HepG2 (cell line): Measurements from ENCODE around the gene HEMK1. TPM values are rescaled to one million over a fixed set of nuclear protein-coding genes. Genes with fewer than 3 reads are reported as not detected.

ENCODE experiments used
- CBX5 ChIP-seq: sonication (generic); formaldehyde crosslinking; IDR thresholded peaks from 2 replicates; pipeline ENCODE4 v1.4.0; 2020; ENCODE audit warnings: missing genetic modification reagents, borderline replicate concordance
- CCDC6 ChIP-seq: sonication (generic); formaldehyde crosslinking; IDR thresholded peaks from 2 replicates; pipeline ENCODE4 v1.8.1; 2022; ENCODE audit warnings: mild to moderate bottlenecking, missing genetic modification reagents, moderate library complexity
- CSRNP2 ChIP-seq: sonication (generic); formaldehyde crosslinking; conservative IDR thresholded peaks from 2 replicates; pipeline ENCODE4 v1.8.0; 2022; ENCODE audit warnings: low read depth, missing genetic modification reagents
- EP300 ChIP-seq, 3 experiments: sonication (generic) in 1 of 3; formaldehyde crosslinking in 1 of 3; IDR thresholded peaks; 2 replicates each; pipeline versions ENCODE4 v1.5.1 to v1.6.1; 2011 to 2020; ENCODE audit warnings: low read depth in 2 of 3, low read length in 2 of 3, borderline replicate concordance in 1 of 3, improper control_type of control experiment in 1 of 3, mild to moderate bottlenecking in 1 of 3, missing genetic modification reagents in 1 of 3, moderate library complexity in 1 of 3
- HNRNPLL ChIP-seq: fragments of 200-400 bp; formaldehyde crosslinking; IDR thresholded peaks from 2 replicates; pipeline ENCODE4 v1.6.1; 2017; ENCODE audit warnings: mild to moderate bottlenecking, low read depth, low read length; ENCODE audit not compliant: poor library complexity, severe bottlenecking
- MLLT10 ChIP-seq: sonication (generic); formaldehyde crosslinking; IDR thresholded peaks from 2 replicates; pipeline ENCODE4 v1.4.0; 2020; ENCODE audit warnings: missing genetic modification reagents
- MTA3 ChIP-seq: sonication (generic); formaldehyde crosslinking; IDR thresholded peaks from 2 replicates; pipeline ENCODE4 v1.4.0; 2020; ENCODE audit warnings: missing genetic modification reagents
- MYNN ChIP-seq: sonication (generic); formaldehyde crosslinking; IDR thresholded peaks from 2 replicates; pipeline ENCODE4 v1.4.0; 2020; ENCODE audit warnings: mild to moderate bottlenecking, low read depth, missing genetic modification reagents
- NFYB ChIP-seq: sonication (generic); formaldehyde crosslinking; IDR thresholded peaks from 2 replicates; pipeline ENCODE4 v1.4.0; 2020; ENCODE audit warnings: missing genetic modification reagents
- PAX8 ChIP-seq: sonication (generic); formaldehyde crosslinking; IDR thresholded peaks from 2 replicates; pipeline ENCODE4 v1.8.0; 2022; ENCODE audit warnings: mild to moderate bottlenecking, missing genetic modification reagents, borderline replicate concordance
- RBM22 ChIP-seq: fragments of 200-400 bp; formaldehyde crosslinking; optimal IDR thresholded peaks from 2 replicates; pipeline ENCODE3; 2017; ENCODE audit warnings: mild to moderate bottlenecking, low read length, moderate library complexity
- RORA ChIP-seq: sonication (generic); formaldehyde crosslinking; IDR thresholded peaks from 2 replicates; pipeline ENCODE4 v1.5.0; 2020; ENCODE audit warnings: mild to moderate bottlenecking, missing genetic modification reagents, moderate library complexity
- SSRP1 ChIP-seq: IDR thresholded peaks from 2 replicates; pipeline ENCODE4 v1.6.1; 2016; ENCODE audit warnings: control low read depth
- ZBTB34 ChIP-seq: sonication (generic); formaldehyde crosslinking; IDR thresholded peaks from 2 replicates; pipeline ENCODE4 v1.8.0; 2022; ENCODE audit warnings: mild to moderate bottlenecking, missing genetic modification reagents
- ZFYVE20 ChIP-seq: sonication (generic); formaldehyde crosslinking; IDR thresholded peaks from 2 replicates; pipeline ENCODE4 v1.8.0; 2023; ENCODE audit warnings: low read depth, mild to moderate bottlenecking, moderate library complexity, missing genetic modification reagents, borderline replicate concordance
- ZNF124 ChIP-seq: sonication (generic); formaldehyde crosslinking; IDR thresholded peaks from 2 replicates; pipeline ENCODE4 v1.4.0; 2020; ENCODE audit warnings: missing genetic modification reagents
- ZNF142 ChIP-seq: sonication (generic); formaldehyde crosslinking; IDR thresholded peaks from 2 replicates; pipeline ENCODE4 v1.4.0; 2020; ENCODE audit warnings: missing genetic modification reagents
- ZNF335 ChIP-seq: sonication (generic); formaldehyde crosslinking; IDR thresholded peaks from 2 replicates; pipeline ENCODE4 v1.4.0; 2020; ENCODE audit warnings: missing genetic modification reagents
- ZNF703 ChIP-seq: sonication (generic); formaldehyde crosslinking; IDR thresholded peaks from 2 replicates; pipeline ENCODE4 v1.5.1; 2020; ENCODE audit warnings: missing genetic modification reagents, mild to moderate bottlenecking, moderate library complexity, borderline replicate concordance
- ZNF709 ChIP-seq: sonication (generic); formaldehyde crosslinking; IDR thresholded peaks from 2 replicates; pipeline ENCODE4 v1.5.0; 2020; ENCODE audit warnings: mild to moderate bottlenecking, missing genetic modification reagents
- polyA plus RNA-seq, 8 experiments: library from polyadenylated mRNA; depleted of rRNA in 3 of 8; stranded (reverse) in 7 of 8; unstranded in 1 of 8; fragments of >200 nt; fragmentation: Illumina TruSeq in 4 of 8; extraction: Trizol in 4 of 8; gene quantifications; 2 replicates each; pipeline versions ENCODE4 v1.2.1 to v1.2.3, GENCODE V29; 2011 to 2016; ENCODE audit warnings: low read depth in 4 of 8, missing spikeins in 1 of 8, mixed read lengths in 1 of 8; ENCODE audit not compliant: insufficient read depth in 1 of 8
- total RNA-seq, 5 experiments: library from RNA; depleted of rRNA; stranded (reverse); fragments of >200 nt; fragmentation: Illumina TruSeq; extraction: Trizol; gene quantifications; 2 replicates each; pipeline ENCODE4 v1.2.3, GENCODE V29; 2016; ENCODE audit warnings: low read depth in 1 of 5

The HEMK1 gene
- total and polyA plus RNA-seq, 2 of the 13 experiments (the other 11 are each of a cell fraction or from before 2014, with no cell fraction given): 9.8 to 12.6 TPM

GRCh38 chr3:50611464-50612233 lies 42.3 kb downstream of the HEMK1 start, which contains the start of gene CISH (continued):
- TF ChIP-seq EP300 (IDR thresholded peaks at IDR 0.05; ENCODE audit: low read depth in 2 of 2, low read length in 2 of 2): peak in 1 of 2 experiments; percentile 63; a peak in 2 of 4 replicates
- TF ChIP-seq EP300 (CRISPR knock-in tag; IDR thresholded peaks at IDR 0.05; ENCODE audit: borderline replicate concordance): peak; percentile 40; the same call in 1 of the 2 replicates
- TF ChIP-seq ZNF335 (CRISPR knock-in tag): no peak
- TF ChIP-seq RORA: no peak
- peak; percentile 37; the same call in 1 of the 2 replicates for TF ChIP-seq ZNF124 (CRISPR knock-in tag)
- TF ChIP-seq ZNF142 (CRISPR knock-in tag): peak; percentile 99
- 0 out of 2 replicates have a peak, but pooled peaks have one; percentile 21 for TF ChIP-seq ZNF709 (CRISPR knock-in tag)
- peak; percentile 88 for TF ChIP-seq NFYB (CRISPR knock-in tag)
- peak; percentile 48; the same call in 1 of the 2 replicates for TF ChIP-seq ZNF703 (CRISPR knock-in tag)
- TF ChIP-seq CCDC6 (CRISPR knock-in tag): peak; percentile 75; the same call in 1 of the 2 replicates
- no peak for TF ChIP-seq RBM22
- TF ChIP-seq CSRNP2 (CRISPR knock-in tag): peak; percentile 68; the same call in 1 of the 2 replicates
- TF ChIP-seq ZBTB34: peak; percentile 48; the same call in 1 of the 2 replicates
- no peak for TF ChIP-seq CBX5 (CRISPR knock-in tag)
- no peak for TF ChIP-seq SSRP1 (CRISPR knock-in tag)
- TF ChIP-seq MTA3 (CRISPR knock-in tag): no peak
- no peak for TF ChIP-seq MLLT10 (CRISPR knock-in tag)
- TF ChIP-seq HNRNPLL: peak; percentile 37
- TF ChIP-seq PAX8 (CRISPR knock-in tag): peak; percentile 59; the same call in 1 of the 2 replicates
- TF ChIP-seq ZFYVE20 (CRISPR knock-in tag): no peak
- no peak for TF ChIP-seq MYNN
